OCI-LY3 (cell line): ENCODE results near the gene EID1.
"Not testable (repeated sequence)": the region's sequence is repeated elsewhere in the genome, so short reads cannot be mapped to it uniquely, and the experiment has no call there.

Experiments
- H2AFZ ChIP-seq: fragments of 200-600, 300-600 bp; shearing (Covaris generic); 2 replicates; pipeline ENCODE4 v1.6.0; 2014; ENCODE audit warnings: antibody characterized with exemption, low read depth, low read length
- H3K27ac ChIP-seq: fragments of 200-600, 300-600 bp; sonication (generic); 2 replicates; pipeline ENCODE4 v1.5.1; 2014; ENCODE audit warnings: mild to moderate bottlenecking, low read length, moderate library complexity, mixed read lengths
- H3K27me3 ChIP-seq: fragments of 200-600, 300-600 bp; sonication (generic); 2 replicates; pipeline ENCODE4 v1.6.1; 2014; ENCODE audit warnings: low read depth, low read length, mixed read lengths
- H3K36me3 ChIP-seq: fragments of 200-600, 300-600 bp; sonication (generic); replicated peaks from 2 replicates; pipeline ENCODE3; 2014; ENCODE audit warnings: low read depth, low read length, mixed read lengths
- H3K4me1 ChIP-seq: fragments of 300-600, 200-600 bp; sonication (generic); 2 replicates; pipeline ENCODE4 v1.6.1; 2014; ENCODE audit warnings: low read length, mixed read lengths
- H3K4me2 ChIP-seq: fragments of 200-600, 300-600 bp; sonication (generic); 2 replicates; pipeline ENCODE4 v1.6.1; 2014; ENCODE audit warnings: low read length, mixed read lengths
- H3K4me3 ChIP-seq: fragments of 300-600, 200-600 bp; sonication (generic); 2 replicates; pipeline ENCODE4 v1.5.1; 2014; ENCODE audit warnings: antibody characterized with exemption, mild to moderate bottlenecking, low read length, moderate library complexity
- H3K79me2 ChIP-seq: fragments of 300-600, 200-600 bp; shearing (Covaris generic); 2 replicates; pipeline ENCODE4 v1.6.1; 2014; ENCODE audit warnings: mild to moderate bottlenecking, low read length, mixed read lengths
- H3K9ac ChIP-seq: fragments of 300-600, 200-600 bp; shearing (Covaris generic); 2 replicates; pipeline ENCODE4 v1.6.0; 2014; ENCODE audit warnings: mild to moderate bottlenecking, low read length, moderate library complexity
- H3K9me3 ChIP-seq: fragments of 200-600, 300-600 bp; shearing (Covaris generic); 2 replicates; pipeline ENCODE4 v1.6.1; 2014; ENCODE audit warnings: low read length, mixed read lengths; ENCODE audit not compliant: insufficient read depth
- H4K20me1 ChIP-seq: fragments of 200-600, 300-600 bp; sonication (generic); 2 replicates; pipeline ENCODE4 v1.6.1; 2016; ENCODE audit warnings: low read length, mixed read lengths; ENCODE audit not compliant: insufficient read depth
- CTCF ChIP-seq: fragments of 200-600, 300-600 bp; sonication (generic); IDR thresholded peaks from 2 replicates; pipeline ENCODE4 v1.5.1; 2014; ENCODE audit warnings: antibody characterized with exemption, low read length, low read depth
- EZH2phosphoT487 ChIP-seq: fragments of 200-600 bp; shearing (Covaris generic); IDR thresholded peaks from 2 replicates; pipeline ENCODE4 v1.6.1; 2018; ENCODE audit warnings: antibody characterized with exemption, mixed run types, low read depth

Gene EID1

GRCh38 chr15:48905216-48905615 is 27.3 kb downstream of the EID1 start:
- no peak for TF ChIP-seq EZH2phosphoT487
- no peak for TF ChIP-seq CTCF
- H3K4me3 ChIP-seq = no peak overlapping the region
- no peak overlapping the region for H2AFZ ChIP-seq
- no peaks in the 10 kb centered on the region for H3K9me3 ChIP-seq
- H3K36me3 ChIP-seq = no peaks in the 10 kb centered on the region
- H3K27me3 ChIP-seq = no peaks in the 10 kb centered on the region
- H4K20me1 ChIP-seq = no peaks in the 10 kb centered on the region
- no peaks in the 10 kb centered on the region for H3K4me1 ChIP-seq
- no peak overlapping the region for H3K9ac ChIP-seq
- H3K79me2 ChIP-seq = no peaks in the 10 kb centered on the region
- no peak overlapping the region for H3K4me2 ChIP-seq
- no peak overlapping the region for H3K27ac ChIP-seq

GRCh38 chr15:48905847-48906246 is 27.9 kb downstream of the EID1 start:
- no peaks in the 10 kb centered on the region for H4K20me1 ChIP-seq

GRCh38 chr15:48909313-48909712 is 31.4 kb downstream of the EID1 start:
- H3K27me3 ChIP-seq, H3K9ac ChIP-seq, H3K79me2 ChIP-seq, H3K4me1 ChIP-seq, H3K9me3 ChIP-seq, H4K20me1 ChIP-seq, H3K4me2 ChIP-seq, H2AFZ ChIP-seq, H3K27ac ChIP-seq, H3K4me3 ChIP-seq, H3K36me3 ChIP-seq: not testable (repeated sequence)

More at GRCh38 chr15:48905847-48906246, 27.9 kb downstream of the EID1 start:
- Histone ChIP-seq H3K27ac (no peak overlapping the region), H3K4me2 (no peak overlapping the region), H3K27me3 (no peaks in the 10 kb centered on the region), H3K9ac (no peak overlapping the region), H3K9me3 (no peaks in the 10 kb centered on the region), H2AFZ (no peak overlapping the region), H3K36me3 (no peaks in the 10 kb centered on the region), H3K79me2 (no peaks in the 10 kb centered on the region), H3K4me3 (no peak overlapping the region), H3K4me1 (no peaks in the 10 kb centered on the region)
- TF ChIP-seq EZH2phosphoT487 (no peak), CTCF (no peak)

GRCh38 chr15:48910554-48910953 is 32.6 kb downstream of the EID1 start:
- not testable (repeated sequence) for H3K4me2 ChIP-seq, H3K27ac ChIP-seq, H3K79me2 ChIP-seq, H2AFZ ChIP-seq, H3K36me3 ChIP-seq, H3K9ac ChIP-seq, H3K27me3 ChIP-seq, H4K20me1 ChIP-seq, H3K4me3 ChIP-seq, H3K9me3 ChIP-seq, H3K4me1 ChIP-seq

- no peak overlapping the region for H2AFZ ChIP-seq
- TF ChIP-seq CTCF = no peak
- no peak for TF ChIP-seq EZH2phosphoT487
- H3K9ac ChIP-seq = no peak overlapping the region
- H3K4me1 ChIP-seq = no peaks in the 10 kb centered on the region
- no peaks in the 10 kb centered on the region for H4K20me1 ChIP-seq
- H3K79me2 ChIP-seq = no peaks in the 10 kb centered on the region
- no peak overlapping the region for H3K4me3 ChIP-seq
- no peak overlapping the region for H3K4me2 ChIP-seq
- peaks cover 22% of the 10 kb centered on the region; the same call in 1 of the 2 replicates for H3K27me3 ChIP-seq
- no peak overlapping the region for H3K27ac ChIP-seq
- no peaks in the 10 kb centered on the region for H3K36me3 ChIP-seq
- H3K9me3 ChIP-seq = no peaks in the 10 kb centered on the region
Observed at GRCh38 chr15:48913141-48913540, 35.2 kb downstream of the EID1 start.
